HL-60/S4 treated with retinoic acid at 250 ng/mL for 4 days and 3 days (cell line): Measurements from ENCODE around the gene C11orf16.
"Not testable (repeated sequence)": the region's sequence is repeated elsewhere in the genome, so short reads cannot be mapped to it uniquely, and the experiment has no call there.

ENCODE experiments used
- in situ Hi-C: fragments of 300-500 bp; cut with MboI; formaldehyde crosslinking; loops from 2 replicates; pipeline ENCODE4 v1.7.0; 2022; ENCODE audit warnings: low sequenced_read_pairs

C11orf16 gene

DNA sequence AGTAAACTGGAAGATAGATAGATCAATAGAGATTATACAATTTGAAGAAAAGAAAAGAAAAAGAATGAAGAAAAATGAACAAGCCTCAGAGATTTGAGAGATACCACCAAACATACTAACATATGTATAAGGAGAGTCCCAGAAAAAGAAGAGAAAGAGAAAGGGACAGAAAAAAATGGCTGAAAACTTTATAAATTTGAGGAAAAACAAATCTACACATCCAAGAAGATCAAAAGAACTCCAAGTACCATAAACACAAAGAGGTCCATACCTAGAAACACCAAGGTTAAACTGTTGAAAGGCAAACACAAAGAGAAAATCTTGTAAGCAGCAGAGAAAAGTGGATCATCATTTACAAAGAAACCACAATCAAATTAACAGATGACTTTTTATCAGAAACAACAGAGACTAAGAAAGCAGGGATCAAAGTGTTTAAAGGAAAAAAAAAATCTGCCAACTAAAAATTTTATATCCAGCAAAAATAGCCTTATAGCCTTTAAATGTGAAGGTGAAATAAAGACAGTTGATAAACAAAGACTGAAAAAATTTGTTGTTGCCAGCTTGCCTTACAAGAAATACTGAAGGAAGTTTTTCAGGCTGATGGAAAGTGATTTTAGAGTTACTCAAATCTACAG is 33.5 kb downstream of the C11orf16 start:
- in situ Hi-C loops: no loop called here

DNA sequence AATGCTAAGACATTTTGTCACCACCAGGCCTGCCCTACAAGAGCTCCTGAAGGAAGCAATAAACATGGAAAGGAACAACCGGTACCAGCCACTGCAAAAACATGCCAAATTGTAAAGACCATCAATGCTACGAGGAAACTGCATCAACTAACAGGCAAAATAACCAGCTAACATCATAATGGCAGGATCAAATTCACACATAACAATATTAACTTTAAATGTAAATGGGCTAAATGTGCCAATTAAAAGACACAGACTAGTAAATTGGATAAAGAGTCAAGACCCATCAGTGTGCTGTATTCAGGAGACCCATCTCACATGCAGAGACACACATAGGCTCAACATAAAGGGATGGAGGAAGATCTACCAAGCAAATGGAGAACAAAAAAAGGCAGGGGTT is 41.6 kb downstream of the C11orf16 start:
- in situ Hi-C loops: not testable (repeated sequence)

DNA sequence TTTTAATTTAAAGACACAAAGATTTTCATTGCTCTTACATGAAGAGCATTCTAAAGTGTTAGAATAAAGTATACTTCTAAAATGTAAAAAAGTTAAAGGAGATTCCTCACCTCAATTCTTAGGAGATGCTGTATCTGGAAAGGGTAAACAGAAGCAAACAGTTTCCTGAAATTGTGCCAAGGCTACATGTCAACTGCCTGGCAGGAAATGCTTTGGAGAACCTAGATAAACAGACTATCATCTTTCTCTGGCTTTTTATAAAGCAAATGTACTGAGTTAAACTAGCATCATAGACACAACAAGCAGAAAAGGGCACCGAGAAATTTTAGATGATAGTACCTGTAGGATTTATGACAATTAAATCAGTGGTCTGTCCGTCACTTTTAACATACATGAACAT is 46.4 kb downstream of the C11orf16 start:
- in situ Hi-C loops: no loop called here

DNA sequence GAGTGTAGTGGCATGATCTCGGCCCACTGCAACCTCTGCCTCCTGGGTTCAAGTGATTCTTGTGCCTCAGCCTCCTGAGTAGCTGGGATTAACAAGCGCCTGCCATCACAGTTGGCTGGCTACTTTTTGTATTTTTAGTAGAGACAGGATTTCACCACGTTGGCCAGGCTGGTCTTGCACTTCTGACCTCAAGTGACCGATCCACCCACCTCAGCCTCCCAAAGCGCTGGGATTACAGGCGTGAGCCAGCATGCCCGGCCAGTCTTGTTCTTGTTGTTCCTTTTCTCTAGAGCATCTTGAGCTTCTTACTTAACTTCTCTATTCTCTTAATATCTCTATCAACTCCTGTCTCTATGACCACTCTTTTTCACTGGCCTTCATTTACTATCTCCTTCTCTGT is 51.2 kb downstream of the C11orf16 start:
- in situ Hi-C loops: not testable (repeated sequence)

DNA sequence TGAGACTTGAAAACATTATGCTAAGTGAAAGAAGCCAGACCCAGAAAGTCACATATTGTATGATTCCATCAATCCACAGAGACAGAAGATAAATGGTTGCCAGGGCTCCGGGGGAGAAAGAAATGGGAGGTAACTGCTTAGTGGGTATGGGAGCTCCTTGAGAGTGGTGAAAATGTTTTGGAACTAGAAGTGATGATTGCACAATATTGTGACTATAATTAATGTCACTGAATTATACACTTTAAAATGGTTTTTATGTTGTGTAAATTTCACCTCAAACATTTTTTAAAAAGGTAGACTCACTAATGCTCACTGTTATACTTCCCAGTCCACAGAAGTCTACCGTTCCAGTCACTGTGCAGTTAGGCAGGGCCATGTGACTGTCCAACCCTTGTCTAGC is 54.0 kb downstream of the C11orf16 start:
- in situ Hi-C loops: no loop called here

DNA sequence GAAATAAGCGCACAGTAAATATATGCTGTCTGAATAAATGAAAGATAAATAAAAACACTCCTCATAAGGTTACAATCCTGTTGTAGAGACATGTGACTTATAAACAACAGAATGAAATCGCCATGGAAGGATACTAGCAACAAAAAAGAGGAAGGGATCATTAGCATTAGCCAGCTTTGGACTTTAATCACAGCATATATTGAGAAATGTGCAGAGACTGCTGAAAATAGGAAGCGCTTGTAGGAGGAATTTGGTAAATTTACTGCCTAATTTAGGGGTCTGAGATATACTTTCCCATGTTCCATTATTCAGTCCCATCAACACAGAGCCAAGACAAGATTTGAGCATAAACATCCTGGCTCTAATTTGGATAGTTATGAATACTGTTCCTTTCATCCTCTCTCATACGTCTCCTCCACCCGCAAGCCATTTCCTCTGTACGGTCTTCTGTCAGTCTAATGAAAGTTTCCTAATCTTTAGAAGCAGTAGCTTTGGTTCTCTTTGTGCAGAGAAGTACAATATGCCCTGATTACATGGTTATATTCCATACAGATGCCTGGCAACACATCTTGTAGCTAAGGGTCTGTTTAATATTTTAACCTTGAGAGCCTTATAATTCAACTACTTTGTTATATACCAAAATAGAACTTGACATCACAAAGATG is 58.9 kb downstream of the C11orf16 start:
- in situ Hi-C loops: no loop called here

DNA sequence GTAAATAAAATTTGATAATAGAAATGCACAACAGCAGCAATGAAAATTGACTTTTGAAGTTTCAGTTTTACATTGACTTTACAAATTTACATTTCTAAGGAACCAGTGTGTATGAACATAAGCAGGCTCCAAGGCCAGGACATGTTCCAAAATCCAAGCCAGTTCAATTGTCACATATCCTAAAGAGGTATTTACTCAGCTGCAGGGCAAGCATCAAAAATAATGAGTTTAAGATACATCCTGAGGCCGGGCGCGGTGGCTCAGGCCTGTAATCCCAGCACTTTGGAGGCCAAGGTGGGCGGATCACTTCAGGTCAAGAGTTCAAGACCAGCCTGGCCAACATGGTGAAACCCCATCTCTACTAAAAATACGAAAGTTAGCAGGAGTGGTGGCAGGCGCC is 60.8 kb downstream of the C11orf16 start:
- in situ Hi-C loops: no loop called here

DNA sequence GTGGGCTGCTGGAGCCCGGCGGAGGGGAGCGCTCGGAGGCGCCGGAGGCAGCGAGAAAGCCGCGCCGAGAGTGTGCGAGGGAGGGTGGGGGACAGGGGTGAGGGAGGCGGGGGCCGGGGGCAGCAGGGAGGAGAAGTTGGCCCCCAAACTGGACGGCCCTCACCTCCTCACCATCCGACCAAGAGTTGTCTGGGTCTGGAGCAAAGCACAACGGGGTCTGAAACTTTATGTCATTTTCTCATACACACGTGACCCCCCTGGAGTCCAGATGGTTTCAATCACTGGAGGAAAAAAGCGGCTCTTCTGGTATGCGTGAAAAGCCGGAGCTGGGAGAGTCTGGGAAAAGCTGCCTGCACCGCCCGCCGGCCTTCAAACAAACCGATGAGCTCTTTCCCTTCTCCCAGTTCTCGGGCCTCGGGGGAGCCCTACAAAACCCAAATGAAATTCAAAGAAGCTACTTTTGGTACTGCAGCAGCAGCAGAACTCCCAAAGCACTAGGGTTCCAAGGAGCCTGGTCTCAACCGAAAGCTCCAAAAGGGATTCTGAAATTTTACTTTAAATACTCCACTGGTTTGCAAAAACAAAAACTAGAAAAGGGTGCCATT is 61.5 kb downstream of the C11orf16 start:
- in situ Hi-C loops: no loop called here

DNA sequence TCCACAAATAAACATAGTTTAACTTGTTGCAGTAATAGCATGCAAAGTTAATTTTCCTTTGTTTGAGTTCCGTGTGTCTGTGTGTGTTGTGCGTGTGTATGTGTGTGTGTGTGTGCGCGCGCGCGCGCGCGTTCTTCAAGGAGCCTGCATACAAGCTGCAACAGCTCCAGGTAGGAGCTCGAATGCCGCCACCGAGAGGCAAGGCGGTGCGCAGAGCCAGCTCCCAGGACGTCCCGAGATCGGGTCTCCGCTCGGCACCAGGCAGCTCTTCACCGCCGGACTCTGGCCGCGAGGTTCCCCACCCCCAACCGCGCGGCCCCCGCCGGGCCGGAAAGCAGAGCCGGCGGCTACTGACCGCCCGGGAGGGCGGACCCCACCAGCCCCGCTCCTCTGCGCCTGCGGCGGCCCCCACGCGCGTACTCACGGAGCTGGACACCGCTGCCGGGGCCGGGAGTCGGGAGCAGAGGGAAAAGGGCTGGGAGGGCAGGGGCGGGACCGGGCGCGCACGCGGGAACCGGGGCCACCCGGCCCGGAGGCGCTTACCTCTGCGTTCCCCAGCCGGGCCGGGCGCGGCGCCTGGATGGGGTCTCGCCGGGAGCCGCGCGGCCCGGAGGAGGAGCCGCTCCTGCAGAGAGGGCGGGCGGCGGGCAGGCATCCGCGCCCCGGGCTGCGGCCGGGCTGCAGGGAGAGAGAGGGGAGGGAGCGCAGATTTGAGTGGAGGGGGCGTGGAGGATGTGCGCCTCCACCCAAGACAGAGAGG is 62.2 kb downstream of the C11orf16 start:
- in situ Hi-C loops: no loop called here
